Esophagus muscularis mucosa (tissue), 4 donors: ENCODE results near the gene MAN1B1.

Experiments
- EP300 ChIP-seq: sonication (generic); formaldehyde crosslinking; IDR thresholded peaks from one replicate; pipeline ENCODE4 v1.6.1; 2017; ENCODE audit warnings: antibody characterized with exemption
- POLR2AphosphoS5 ChIP-seq, 2 donors: sonication (generic); formaldehyde crosslinking; IDR thresholded peaks; one replicate each; pipeline ENCODE4 v1.6.1; 2017; ENCODE audit warnings: antibody characterized with exemption in 2 of 2
- TF ChIP-seq, protein P1 (sequence below), 3 experiments: fragments of 200-600 bp in 2 of 3; fragments of 450-650 bp in 1 of 3; sonication (generic) in 2 of 3; IDR thresholded peaks; one replicate each; pipeline ENCODE4 v1.5.1; 2017 to 2019; ENCODE audit warnings: antibody characterized with exemption in 3 of 3, mild to moderate bottlenecking in 2 of 3, moderate library complexity in 1 of 3

DNA sequence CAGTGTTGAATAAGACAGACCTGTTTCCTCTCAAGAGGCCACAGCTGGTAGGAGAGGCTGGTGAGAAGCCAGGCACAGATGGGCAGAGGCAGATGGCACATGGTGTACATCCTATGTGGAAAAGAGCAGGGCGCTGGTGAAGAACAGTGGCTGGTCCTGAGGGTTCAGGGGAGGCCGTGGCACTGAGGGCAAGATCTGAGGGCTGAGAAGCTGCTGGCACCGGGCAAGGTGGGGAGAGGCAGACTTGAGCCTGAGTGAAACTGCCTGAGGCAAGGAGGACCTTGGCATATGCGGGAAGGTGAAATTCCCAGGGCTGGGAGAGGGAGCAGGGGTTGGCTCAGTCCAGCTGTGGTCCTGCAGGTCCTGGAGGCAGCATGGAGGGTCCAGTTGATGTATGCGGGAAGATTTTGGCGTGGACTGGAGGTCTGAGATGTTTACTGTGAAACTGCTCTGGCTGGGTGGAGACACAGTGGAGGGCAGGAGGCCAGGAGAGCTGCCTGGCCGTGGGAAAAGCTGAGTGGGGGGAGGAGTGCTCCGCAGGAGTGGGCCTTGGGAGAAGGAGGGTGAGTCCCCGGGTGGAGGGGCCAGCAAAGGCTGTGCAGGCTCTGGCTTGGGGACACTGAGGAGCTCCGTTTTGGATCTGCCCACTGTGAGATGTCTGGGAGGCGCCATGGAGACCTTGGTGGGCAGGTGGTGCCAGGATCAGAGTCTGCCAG is 2.6 kb downstream of the MAN1B1 start:
- TF ChIP-seq EP300 = no peak
- TF ChIP-seq, protein P1, sequence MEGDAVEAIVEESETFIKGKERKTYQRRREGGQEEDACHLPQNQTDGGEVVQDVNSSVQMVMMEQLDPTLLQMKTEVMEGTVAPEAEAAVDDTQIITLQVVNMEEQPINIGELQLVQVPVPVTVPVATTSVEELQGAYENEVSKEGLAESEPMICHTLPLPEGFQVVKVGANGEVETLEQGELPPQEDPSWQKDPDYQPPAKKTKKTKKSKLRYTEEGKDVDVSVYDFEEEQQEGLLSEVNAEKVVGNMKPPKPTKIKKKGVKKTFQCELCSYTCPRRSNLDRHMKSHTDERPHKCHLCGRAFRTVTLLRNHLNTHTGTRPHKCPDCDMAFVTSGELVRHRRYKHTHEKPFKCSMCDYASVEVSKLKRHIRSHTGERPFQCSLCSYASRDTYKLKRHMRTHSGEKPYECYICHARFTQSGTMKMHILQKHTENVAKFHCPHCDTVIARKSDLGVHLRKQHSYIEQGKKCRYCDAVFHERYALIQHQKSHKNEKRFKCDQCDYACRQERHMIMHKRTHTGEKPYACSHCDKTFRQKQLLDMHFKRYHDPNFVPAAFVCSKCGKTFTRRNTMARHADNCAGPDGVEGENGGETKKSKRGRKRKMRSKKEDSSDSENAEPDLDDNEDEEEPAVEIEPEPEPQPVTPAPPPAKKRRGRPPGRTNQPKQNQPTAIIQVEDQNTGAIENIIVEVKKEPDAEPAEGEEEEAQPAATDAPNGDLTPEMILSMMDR (IDR thresholded peaks at IDR 0.05) = no peak
- TF ChIP-seq POLR2AphosphoS5 (IDR thresholded peaks at IDR 0.05) = no peak
